Stimulated activated naive B cell treated with anti-CD40 and anti-IgM and Interleukin-4, amounts not matched to agents 10 μg/mL and 1 μg/mL and 100 μg/mL, for 72 hours (primary cell): Measurements from ENCODE around the gene POPDC2.

ENCODE experiments used
- ATAC-seq, 2 donors: fragments of 150-1000 bp; cut with Tn5 transposase; replicated peaks; 2 replicates each; pipeline ENCODE4 v1.10.0; 2021; ENCODE audit warnings: moderate library complexity in 1 of 2
- DNase-seq: peaks from one replicate; pipeline ENCODE4 v3.0.0; 2021
- H3K27ac Mint-ChIP-seq: one replicate; pipeline ENCODE4 v1.8.0; 2022; ENCODE audit warnings: mild to moderate bottlenecking, mixed read lengths
- H3K27me3 Mint-ChIP-seq, 2 donors: one replicate each; pipeline ENCODE4 v1.8.0; 2022; ENCODE audit warnings: mixed read lengths in 2 of 2
- H3K36me3 Mint-ChIP-seq, 2 donors: one replicate each; pipeline ENCODE4 v1.8.0; 2022; ENCODE audit warnings: mixed read lengths in 2 of 2, mild to moderate bottlenecking in 1 of 2
- H3K4me1 Mint-ChIP-seq, 2 donors: one replicate each; pipeline ENCODE4 v1.8.0; 2022; ENCODE audit warnings: mixed read lengths in 2 of 2, mild to moderate bottlenecking in 1 of 2
- H3K4me3 Mint-ChIP-seq, 2 donors: one replicate each; pipeline ENCODE4 v1.8.0; 2022; ENCODE audit warnings: mild to moderate bottlenecking in 2 of 2, mixed read lengths in 2 of 2, moderate library complexity in 1 of 2
- H3K9me3 Mint-ChIP-seq, 2 donors: one replicate each; pipeline ENCODE4 v1.8.0; 2022; ENCODE audit warnings: mixed read lengths in 2 of 2, mild to moderate bottlenecking in 1 of 2

The POPDC2 gene

DNA sequence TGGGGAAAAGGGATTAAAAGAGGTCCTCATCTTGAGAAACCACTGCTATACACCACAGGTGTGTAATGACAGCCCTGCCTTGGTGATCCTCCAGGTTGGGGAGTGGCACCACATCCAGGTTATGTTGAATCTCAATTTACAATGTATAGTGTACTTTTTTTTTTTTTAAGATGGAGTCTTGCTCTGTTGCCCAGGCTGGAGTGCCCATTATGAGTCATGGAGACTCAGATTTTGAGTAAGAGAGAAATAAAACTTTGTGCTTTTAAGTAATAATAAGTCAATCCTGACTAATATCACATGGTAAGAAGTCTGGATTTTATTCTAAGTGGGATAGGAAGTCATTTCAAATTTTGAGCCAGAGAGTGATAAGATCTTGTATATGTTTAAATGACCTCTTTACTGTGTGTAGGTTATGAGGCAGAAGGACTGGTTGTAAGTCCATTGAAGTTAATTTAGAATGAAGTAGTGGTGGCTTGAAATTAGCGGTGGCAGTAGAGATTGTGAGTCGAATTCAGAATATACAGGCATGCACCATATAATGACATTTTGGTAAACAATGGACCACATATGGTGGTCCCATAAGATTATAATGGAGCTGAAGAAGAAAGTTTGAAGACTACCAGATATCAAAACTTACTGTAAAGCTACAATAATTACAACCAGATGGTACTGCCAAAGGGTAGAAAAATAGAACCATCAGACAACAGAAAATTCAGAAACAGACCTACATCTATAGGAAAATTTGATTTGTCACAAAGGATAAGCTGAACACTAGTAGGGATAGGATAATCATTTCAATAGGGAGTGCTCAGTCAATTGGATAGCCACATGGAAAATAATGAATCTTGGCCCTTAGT, 20.7 kb downstream of the POPDC2 start:
- H3K4me1 Mint-ChIP-seq: peaks cover 30 to 48% of the 10 kb centered on the region in 2 donors
- peak overlapping the region; percentile 100 for H3K27ac Mint-ChIP-seq
- DNase-seq (no peak), ATAC-seq (peak; percentile 7 to 34)
- peaks cover 35 to 40% of the 10 kb centered on the region in 2 donors for H3K36me3 Mint-ChIP-seq
- H3K4me3 Mint-ChIP-seq: peak overlapping the region; percentile 28 to 41
- no peaks in the 10 kb centered on the region for H3K27me3 Mint-ChIP-seq
- peaks cover 3 to 5% of the 10 kb centered on the region in 2 donors for H3K9me3 Mint-ChIP-seq

DNA sequence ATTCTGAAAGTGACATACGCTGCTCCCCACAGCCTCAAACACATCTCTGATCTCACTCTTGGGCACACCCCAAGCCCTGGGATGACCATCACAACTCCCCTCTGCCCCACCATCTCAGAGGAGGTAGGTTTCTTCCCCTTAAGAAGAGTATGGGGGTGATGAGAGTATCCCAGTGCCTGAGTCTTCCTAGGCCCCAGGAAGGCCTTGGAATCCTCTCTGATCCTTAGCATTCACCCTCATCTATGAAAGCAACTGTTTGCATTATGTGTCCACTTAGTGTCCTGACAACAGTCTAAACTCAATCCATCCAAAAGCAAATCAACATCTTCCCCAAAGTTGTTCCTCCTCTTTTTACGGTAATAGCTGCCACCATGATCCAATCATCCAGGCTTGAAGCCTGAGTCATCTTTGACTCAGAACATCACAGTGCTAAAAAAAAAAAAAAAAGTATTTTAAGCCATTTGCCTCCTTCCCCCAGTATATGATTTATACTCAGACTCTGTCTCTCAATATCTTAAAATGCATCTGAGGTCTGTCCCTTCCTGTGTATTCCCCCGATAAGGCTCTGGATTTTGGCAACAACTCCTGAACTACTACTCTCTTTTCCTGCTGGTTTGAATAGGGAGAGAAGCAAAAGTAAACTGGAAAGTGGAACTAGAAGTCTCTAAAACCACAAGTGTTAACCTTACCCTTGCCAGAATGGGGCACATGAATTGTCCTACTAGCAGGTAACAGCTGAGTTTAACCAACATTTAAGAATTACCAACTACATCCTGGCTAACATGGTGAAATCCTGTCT, 22.5 kb downstream of the POPDC2 start:
- peak overlapping the region; percentile 100 for H3K27ac Mint-ChIP-seq
- peaks cover 30 to 40% of the 10 kb centered on the region in 2 donors for H3K36me3 Mint-ChIP-seq
- ATAC-seq (peak; percentile 62 to 68), DNase-seq (peak; percentile 24)
- H3K4me3 Mint-ChIP-seq: peak overlapping the region; percentile 72 to 77
- H3K27me3 Mint-ChIP-seq: no peaks in the 10 kb centered on the region
- peaks cover 33 to 60% of the 10 kb centered on the region in 2 donors for H3K4me1 Mint-ChIP-seq
- peaks cover 3 to 5% of the 10 kb centered on the region in 2 donors for H3K9me3 Mint-ChIP-seq

DNA sequence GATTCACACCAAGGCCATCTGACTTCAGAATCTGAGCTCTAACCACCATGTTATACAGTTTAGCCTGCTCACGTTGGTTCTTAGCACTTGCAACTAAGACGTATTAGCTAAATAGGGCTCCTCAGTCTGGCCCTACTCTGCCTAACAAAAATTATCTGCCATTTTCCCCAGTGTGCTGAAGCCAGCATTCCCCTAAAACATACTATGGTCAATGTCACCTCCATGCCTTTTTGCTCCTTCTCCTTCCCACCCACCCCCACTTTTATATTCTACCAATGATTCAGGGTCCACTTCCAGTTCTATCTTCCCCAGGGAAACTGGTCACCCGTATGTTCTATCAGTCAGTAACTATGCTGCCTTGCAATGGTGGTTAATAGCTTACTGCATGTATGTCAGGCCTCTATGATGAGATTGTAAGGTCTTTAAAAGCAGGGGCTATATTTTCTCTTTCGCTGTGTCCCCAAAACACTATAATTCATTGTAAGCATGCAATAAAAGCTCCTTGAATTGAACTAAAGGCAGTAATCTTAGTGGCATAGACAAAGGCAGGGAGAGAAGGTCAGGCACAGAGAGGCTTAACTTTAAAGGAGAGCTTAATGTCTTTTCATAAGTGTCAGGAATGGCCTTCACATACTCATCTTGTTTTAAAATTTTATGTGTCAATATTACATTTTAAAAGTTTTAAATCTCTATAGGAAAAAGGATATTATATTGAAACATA, 23.3 kb downstream of the POPDC2 start:
- ATAC-seq (no peak), DNase-seq (no peak)
- peak overlapping the region; percentile 65 for H3K27ac Mint-ChIP-seq
- H3K4me1 Mint-ChIP-seq: peaks cover 34 to 60% of the 10 kb centered on the region in 2 donors
- no peaks in the 10 kb centered on the region for H3K27me3 Mint-ChIP-seq
- no peak overlapping the region for H3K4me3 Mint-ChIP-seq
- H3K36me3 Mint-ChIP-seq: peaks cover 30 to 35% of the 10 kb centered on the region in 2 donors
- peaks cover 3 to 5% of the 10 kb centered on the region in 2 donors for H3K9me3 Mint-ChIP-seq

GRCh38 chr3:119636249-119636648, 24.1 kb downstream of the POPDC2 start:
- Mint-ChIP-seq H3K4me3 (no peak overlapping the region), H3K27ac (peak overlapping the region; percentile 33), H3K9me3 (peaks cover 3 to 5% of the 10 kb centered on the region in 2 donors), H3K4me1 (peaks cover 34 to 60% of the 10 kb centered on the region in 2 donors), H3K36me3 (peaks cover 25 to 30% of the 10 kb centered on the region in 2 donors), H3K27me3 (no peaks in the 10 kb centered on the region)
- DNase-seq (no peak), ATAC-seq (no peak)

DNA sequence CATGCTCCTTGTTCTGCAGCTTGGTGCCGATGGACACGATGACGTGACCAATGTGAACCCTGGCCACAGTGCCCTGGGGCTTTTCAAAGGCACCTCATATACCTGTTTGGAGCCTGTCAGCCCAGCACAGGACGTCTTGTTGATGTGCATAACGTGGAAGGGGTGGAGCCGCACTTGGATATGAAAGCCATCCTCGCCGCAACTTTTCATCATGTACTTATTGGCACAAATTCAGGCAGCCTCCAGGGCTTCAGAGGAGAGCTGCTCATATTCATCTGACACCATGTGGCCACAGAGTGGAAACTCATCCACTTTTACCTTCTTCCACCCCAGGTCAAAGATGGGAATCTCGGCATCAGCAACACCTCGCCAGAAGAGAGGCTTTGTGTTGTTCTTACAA, 24.7 kb downstream of the POPDC2 start:
- Mint-ChIP-seq H3K4me3 (no peak overlapping the region), H3K4me1 (peaks cover 37 to 64% of the 10 kb centered on the region in 2 donors), H3K36me3 (peaks cover 19 to 25% of the 10 kb centered on the region in 2 donors), H3K9me3 (peaks cover 3 to 5% of the 10 kb centered on the region in 2 donors), H3K27me3 (no peaks in the 10 kb centered on the region), H3K27ac (peak overlapping the region; percentile 22)
- DNase-seq: no peak
- no peak for ATAC-seq

DNA sequence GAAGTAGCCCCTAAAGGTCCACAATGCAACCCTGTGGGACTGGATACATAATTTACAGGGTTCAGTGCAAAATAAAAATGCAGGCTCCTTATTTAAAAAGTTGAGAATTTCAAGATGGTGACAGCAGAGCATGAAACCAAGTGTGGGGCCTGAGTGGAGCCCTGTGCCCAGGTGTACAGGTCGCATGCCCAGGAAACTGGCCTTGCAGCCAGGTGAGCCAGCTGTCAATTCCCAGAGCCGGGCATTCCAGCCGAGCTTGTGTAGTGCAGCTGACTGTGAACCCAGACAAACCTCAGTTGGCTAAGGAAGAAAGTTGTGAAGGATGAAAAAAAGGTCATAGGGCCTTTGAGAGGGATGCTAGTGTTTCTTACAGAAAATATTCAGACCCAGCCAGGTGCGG, 27.6 kb downstream of the POPDC2 start:
- peak overlapping the region; percentile 56 for H3K27ac Mint-ChIP-seq
- peaks cover 1 to 2% of the 10 kb centered on the region in 2 donors for H3K9me3 Mint-ChIP-seq
- H3K4me1 Mint-ChIP-seq: peaks cover 45 to 67% of the 10 kb centered on the region in 2 donors

GRCh38 chr3:119632216-119632615, 28.2 kb downstream of the POPDC2 start:
- DNase-seq (no peak), ATAC-seq (no peak)
- H3K9me3 Mint-ChIP-seq: no peaks in the 10 kb centered on the region
- H3K4me3 Mint-ChIP-seq: no peak overlapping the region
- H3K36me3 Mint-ChIP-seq: peaks cover 0 to 2% of the 10 kb centered on the region in 2 donors
- H3K27me3 Mint-ChIP-seq: no peaks in the 10 kb centered on the region
- H3K4me1 Mint-ChIP-seq: peaks cover 46 to 67% of the 10 kb centered on the region in 2 donors
- H3K27ac Mint-ChIP-seq: no peak overlapping the region

More for the DNA sequence above, 27.6 kb downstream of the POPDC2 start:
- DNase-seq: no peak
- ATAC-seq: no peak
- Mint-ChIP-seq H3K4me3 (no peak overlapping the region), H3K27me3 (no peaks in the 10 kb centered on the region), H3K36me3 (peaks cover 4 to 5% of the 10 kb centered on the region in 2 donors)

- Mint-ChIP-seq H3K4me3 (no peak overlapping the region), H3K9me3 (no peaks in the 10 kb centered on the region), H3K36me3 (peaks cover under 1 to 2% of the 10 kb centered on the region in 2 donors), H3K27ac (no peak overlapping the region), H3K4me1 (peaks cover 47 to 67% of the 10 kb centered on the region in 2 donors), H3K27me3 (no peaks in the 10 kb centered on the region)
- DNase-seq (no peak), ATAC-seq (no peak)
Observed at GRCh38 chr3:119631516-119631915, 28.9 kb downstream of the POPDC2 start.

- ATAC-seq: no peak
- no peak overlapping the region for H3K27ac Mint-ChIP-seq
- DNase-seq: no peak
- no peaks in the 10 kb centered on the region for H3K9me3 Mint-ChIP-seq
- H3K4me3 Mint-ChIP-seq: no peak overlapping the region
- no peaks in the 10 kb centered on the region for H3K27me3 Mint-ChIP-seq
- peaks cover 2 to 6% of the 10 kb centered on the region in 2 donors for H3K36me3 Mint-ChIP-seq
- H3K4me1 Mint-ChIP-seq: peaks cover 52 to 67% of the 10 kb centered on the region in 2 donors
Observed at GRCh38 chr3:119630880-119631329, 29.5 kb downstream of the POPDC2 start.

DNA sequence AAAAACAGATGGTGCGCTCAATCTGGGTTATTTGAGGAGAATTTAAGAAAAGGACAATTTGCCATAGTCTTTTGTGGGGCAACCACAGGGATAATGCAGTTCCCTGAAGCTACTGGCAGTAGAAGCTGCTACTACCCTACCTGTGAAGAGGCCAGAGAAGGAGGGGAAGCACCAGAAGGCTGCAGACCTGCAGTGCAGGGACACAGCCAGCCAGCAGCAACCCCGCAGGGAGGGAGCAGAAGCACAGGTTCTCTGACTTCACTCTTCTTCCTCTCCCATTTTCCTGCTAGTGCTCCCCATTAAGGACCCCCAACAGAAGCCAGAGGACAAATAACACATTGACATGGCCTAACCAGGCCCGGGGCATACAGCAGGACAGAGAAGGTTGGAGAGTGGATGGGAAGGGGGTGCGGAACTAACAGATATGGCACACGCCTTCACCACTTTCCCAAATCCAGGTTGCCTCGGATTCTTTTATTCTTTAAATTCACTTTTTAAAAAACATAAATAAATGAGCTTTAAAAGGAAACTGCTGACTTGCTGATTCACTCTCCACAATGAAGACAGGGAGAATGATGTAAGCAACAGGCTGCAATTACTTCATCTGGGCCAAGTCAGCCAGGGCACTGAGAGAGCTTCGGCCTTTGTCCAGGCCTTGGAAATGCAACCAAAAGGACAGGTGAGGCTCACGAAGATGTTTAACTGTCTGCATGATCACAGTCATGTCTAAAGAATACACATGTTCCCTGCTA, 30.1 kb downstream of the POPDC2 start:
- Mint-ChIP-seq H3K36me3 (peaks cover 4 to 12% of the 10 kb centered on the region in 2 donors), H3K9me3 (no peaks in the 10 kb centered on the region), H3K27ac (peak overlapping the region; percentile 86), H3K27me3 (no peaks in the 10 kb centered on the region), H3K4me1 (peaks cover 58 to 72% of the 10 kb centered on the region in 2 donors), H3K4me3 (peak overlapping the region in 1 of 2 donors; percentile 23)
- DNase-seq: no peak
- ATAC-seq: no peak

DNA sequence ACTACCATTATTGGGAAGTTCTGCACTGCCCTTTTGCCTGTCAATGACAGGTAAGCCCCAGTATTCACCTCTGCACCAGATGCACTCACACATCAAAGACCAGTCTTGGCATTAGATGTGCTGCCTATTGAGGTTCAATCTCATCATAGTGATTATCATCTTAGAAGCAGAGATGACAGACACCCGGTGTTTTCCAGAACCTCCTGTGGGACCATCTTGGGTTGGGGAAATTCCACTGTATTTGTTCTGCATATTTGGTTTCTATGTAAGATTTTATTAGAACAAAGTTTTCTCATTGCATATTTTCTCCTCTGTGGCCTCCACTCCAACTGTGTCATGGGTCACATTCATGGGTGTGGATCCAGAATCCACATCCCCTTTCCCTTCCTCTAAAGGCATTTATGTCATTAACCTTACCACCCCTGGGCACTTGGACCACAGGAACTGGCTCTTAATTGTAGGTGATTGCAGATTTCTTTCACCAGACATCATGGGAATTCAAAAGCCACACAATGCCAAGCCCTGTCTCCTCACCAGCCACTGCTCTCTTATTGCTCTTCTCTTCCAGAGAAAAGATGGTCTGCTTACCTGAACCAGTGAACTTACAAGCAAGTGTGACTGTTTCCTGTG, 31.5 kb downstream of the POPDC2 start:
- peaks cover 9 to 17% of the 10 kb centered on the region in 2 donors for H3K36me3 Mint-ChIP-seq
- H3K4me1 Mint-ChIP-seq: peaks cover 67 to 73% of the 10 kb centered on the region in 2 donors
- no peaks in the 10 kb centered on the region for H3K9me3 Mint-ChIP-seq
- ATAC-seq (peak; percentile 67 to 72), DNase-seq (peak; percentile 72)
- peak overlapping the region; percentile 97 for H3K27ac Mint-ChIP-seq
- H3K4me3 Mint-ChIP-seq: peak overlapping the region; percentile 65 to 73
- H3K27me3 Mint-ChIP-seq: no peaks in the 10 kb centered on the region

DNA sequence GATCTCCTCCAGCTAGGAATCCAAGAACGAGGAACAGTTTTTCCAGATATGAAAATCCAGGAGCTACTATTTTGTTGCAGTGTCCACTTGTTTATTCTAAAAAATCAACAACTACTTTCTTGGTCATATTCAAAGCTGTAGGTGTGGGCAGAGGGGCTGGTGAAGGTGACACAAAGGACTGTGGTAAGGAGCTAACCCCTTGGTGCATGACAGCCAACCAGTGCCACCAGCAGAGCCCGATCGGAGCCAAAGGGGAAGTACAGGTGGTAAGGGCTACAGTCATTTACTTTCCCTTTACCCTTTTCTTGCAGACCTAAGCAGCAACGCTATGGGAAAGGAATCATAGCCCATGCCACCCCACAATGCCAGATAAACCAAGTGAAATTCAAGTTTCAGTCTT, 32.0 kb downstream of the POPDC2 start:
- H3K27ac Mint-ChIP-seq: peak overlapping the region; percentile 97
- H3K4me1 Mint-ChIP-seq: peaks cover 63 to 69% of the 10 kb centered on the region in 2 donors
- peaks cover 9 to 17% of the 10 kb centered on the region in 2 donors for H3K36me3 Mint-ChIP-seq
- H3K27me3 Mint-ChIP-seq: no peaks in the 10 kb centered on the region
- ATAC-seq (peak; percentile 94 to 95), DNase-seq (peak; percentile 83)
- peak overlapping the region; percentile 70 to 73 for H3K4me3 Mint-ChIP-seq
- no peaks in the 10 kb centered on the region for H3K9me3 Mint-ChIP-seq

- H3K27ac Mint-ChIP-seq: peak overlapping the region; percentile 97
- peaks cover 61 to 67% of the 10 kb centered on the region in 2 donors for H3K4me1 Mint-ChIP-seq
- H3K9me3 Mint-ChIP-seq: no peaks in the 10 kb centered on the region
- peak; percentile 17 for DNase-seq
- peak overlapping the region; percentile 64 to 73 for H3K4me3 Mint-ChIP-seq
- ATAC-seq: no peak
- peaks cover 7 to 17% of the 10 kb centered on the region in 2 donors for H3K36me3 Mint-ChIP-seq
- H3K27me3 Mint-ChIP-seq: no peaks in the 10 kb centered on the region
Observed at GRCh38 chr3:119627461-119627860, 32.9 kb downstream of the POPDC2 start.
